SU-DHL-6 (cell line): ENCODE data around the gene KRTAP10-8.

Source experiments
- H2AFZ ChIP-seq: fragments of 200-600 bp; sonication (generic); 2 replicates; pipeline ENCODE4 v1.6.1; 2014; ENCODE audit warnings: low read depth, mild to moderate bottlenecking, moderate library complexity, mixed read lengths, antibody characterized with exemption, low read length; ENCODE audit not compliant: severe bottlenecking
- H3F3A ChIP-seq: fragments of 200-600 bp; shearing (Covaris generic); 2 replicates; pipeline ENCODE4 v1.6.0; 2016; ENCODE audit warnings: antibody characterized with exemption, mild to moderate bottlenecking; ENCODE audit not compliant: insufficient read depth
- H3K27ac ChIP-seq: fragments of 200-600 bp; sonication (generic); 2 replicates; pipeline ENCODE4 v1.5.1; 2016; ENCODE audit warnings: low read depth, mild to moderate bottlenecking, low read length, moderate library complexity, mixed read lengths
- H3K27me3 ChIP-seq: fragments of 200-600 bp; sonication (generic), shearing (Covaris generic); 2 replicates; pipeline ENCODE4 v1.6.0; 2014; ENCODE audit warnings: mild to moderate bottlenecking, low read length
- H3K36me3 ChIP-seq: fragments of 200-600 bp; sonication (generic); 2 replicates; pipeline ENCODE4 v1.6.1; 2014; ENCODE audit warnings: mild to moderate bottlenecking, low read length, mixed read lengths
- H3K4me2 ChIP-seq: fragments of 300-600, 200-600 bp; shearing (Covaris generic), sonication (generic); 2 replicates; pipeline ENCODE4 v1.6.0; 2014; ENCODE audit warnings: low read length, low read depth, mild to moderate bottlenecking; ENCODE audit not compliant: poor library complexity, severe bottlenecking
- H3K4me3 ChIP-seq: fragments of 200-600 bp; sonication (generic); 2 replicates; pipeline ENCODE4 v1.5.1; 2014; ENCODE audit warnings: antibody characterized with exemption, low read length, mild to moderate bottlenecking, mixed read lengths; ENCODE audit not compliant: insufficient read depth, poor library complexity, severe bottlenecking
- H3K79me2 ChIP-seq: fragments of 200-600 bp; sonication (generic); 2 replicates; pipeline ENCODE4 v1.6.1; 2014; ENCODE audit warnings: mild to moderate bottlenecking, low read length, moderate library complexity; ENCODE audit not compliant: insufficient read depth
- H3K9ac ChIP-seq: fragments of 200-600 bp; sonication (generic); 2 replicates; pipeline ENCODE4 v1.7.0; 2014; ENCODE audit warnings: mild to moderate bottlenecking, low read length
- H3K9me2 ChIP-seq: fragments of 200-600 bp; sonication (generic); replicated peaks from 2 replicates; pipeline ENCODE4 v1.6.1; 2014; ENCODE audit warnings: low read length; ENCODE audit not compliant: insufficient read depth
- H3K9me3 ChIP-seq: fragments of 200-600 bp; sonication (generic); 2 replicates; pipeline ENCODE4 v1.6.1; 2014; ENCODE audit warnings: low read length, mixed read lengths; ENCODE audit not compliant: insufficient read depth
- H4K20me1 ChIP-seq: fragments of 200-600 bp; sonication (generic); 2 replicates; pipeline ENCODE4 v1.6.1; 2014; ENCODE audit warnings: low read depth, mild to moderate bottlenecking, antibody characterized with exemption, low read length, moderate library complexity, mixed read lengths
- EZH2phosphoT487 ChIP-seq: fragments of 200-600 bp; sonication (generic), shearing (Covaris generic); conservative IDR thresholded peaks from 2 replicates; pipeline ENCODE4 v1.6.1; 2018; ENCODE audit warnings: mild to moderate bottlenecking, antibody characterized with exemption, low read length, moderate library complexity, mixed read lengths
- TF ChIP-seq, protein P1 (sequence below): fragments of 200-600 bp; sonication (generic); IDR thresholded peaks from one replicate; pipeline ENCODE4 v1.5.1; 2017; ENCODE audit warnings: antibody characterized with exemption, mild to moderate bottlenecking, low read length, moderate library complexity; ENCODE audit not compliant: insufficient read depth, poor library complexity, severe bottlenecking

The KRTAP10-8 gene

DNA sequence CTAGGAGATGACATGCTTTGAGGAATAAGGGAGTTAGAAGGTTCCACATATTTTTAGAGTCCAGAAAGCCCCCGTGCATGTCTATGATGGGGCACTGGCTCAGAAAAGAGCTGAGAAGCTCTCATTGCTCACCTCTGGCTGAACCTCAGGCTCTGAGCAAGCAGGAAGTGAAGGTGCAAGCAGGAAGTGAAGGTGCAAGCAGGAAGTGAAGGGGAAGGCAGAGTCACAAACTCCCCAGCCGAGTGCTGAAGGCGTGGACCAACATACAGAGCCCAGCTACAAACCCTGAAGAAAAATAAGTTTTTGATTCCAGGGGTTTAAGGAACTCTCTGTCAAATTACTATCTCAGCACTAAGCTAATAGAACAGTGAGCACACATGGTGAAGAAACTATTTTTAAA lies 7.0 kb downstream of the KRTAP10-8 start:
- Histone ChIP-seq H4K20me1 (no peaks in the 10 kb centered on the region), H3K4me2 (peak overlapping the region; percentile 13), H3K9me3 (peaks cover under 1% of the 10 kb centered on the region; the same call in 1 of the 2 replicates), H3K27ac (peak overlapping the region; percentile 10; the same call in 1 of the 2 replicates), H3K79me2 (no peaks in the 10 kb centered on the region), H3K27me3 (no peaks in the 10 kb centered on the region), H3K36me3 (no peaks in the 10 kb centered on the region), H3F3A (no peaks in the 10 kb centered on the region), H3K4me3 (no peak overlapping the region), H3K9me2 (no peaks in the 10 kb centered on the region), H2AFZ (peak overlapping the region; percentile 55), H3K9ac (no peak overlapping the region)
- TF ChIP-seq, protein P1, sequence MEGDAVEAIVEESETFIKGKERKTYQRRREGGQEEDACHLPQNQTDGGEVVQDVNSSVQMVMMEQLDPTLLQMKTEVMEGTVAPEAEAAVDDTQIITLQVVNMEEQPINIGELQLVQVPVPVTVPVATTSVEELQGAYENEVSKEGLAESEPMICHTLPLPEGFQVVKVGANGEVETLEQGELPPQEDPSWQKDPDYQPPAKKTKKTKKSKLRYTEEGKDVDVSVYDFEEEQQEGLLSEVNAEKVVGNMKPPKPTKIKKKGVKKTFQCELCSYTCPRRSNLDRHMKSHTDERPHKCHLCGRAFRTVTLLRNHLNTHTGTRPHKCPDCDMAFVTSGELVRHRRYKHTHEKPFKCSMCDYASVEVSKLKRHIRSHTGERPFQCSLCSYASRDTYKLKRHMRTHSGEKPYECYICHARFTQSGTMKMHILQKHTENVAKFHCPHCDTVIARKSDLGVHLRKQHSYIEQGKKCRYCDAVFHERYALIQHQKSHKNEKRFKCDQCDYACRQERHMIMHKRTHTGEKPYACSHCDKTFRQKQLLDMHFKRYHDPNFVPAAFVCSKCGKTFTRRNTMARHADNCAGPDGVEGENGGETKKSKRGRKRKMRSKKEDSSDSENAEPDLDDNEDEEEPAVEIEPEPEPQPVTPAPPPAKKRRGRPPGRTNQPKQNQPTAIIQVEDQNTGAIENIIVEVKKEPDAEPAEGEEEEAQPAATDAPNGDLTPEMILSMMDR = no peak
- no peak for TF ChIP-seq EZH2phosphoT487

DNA sequence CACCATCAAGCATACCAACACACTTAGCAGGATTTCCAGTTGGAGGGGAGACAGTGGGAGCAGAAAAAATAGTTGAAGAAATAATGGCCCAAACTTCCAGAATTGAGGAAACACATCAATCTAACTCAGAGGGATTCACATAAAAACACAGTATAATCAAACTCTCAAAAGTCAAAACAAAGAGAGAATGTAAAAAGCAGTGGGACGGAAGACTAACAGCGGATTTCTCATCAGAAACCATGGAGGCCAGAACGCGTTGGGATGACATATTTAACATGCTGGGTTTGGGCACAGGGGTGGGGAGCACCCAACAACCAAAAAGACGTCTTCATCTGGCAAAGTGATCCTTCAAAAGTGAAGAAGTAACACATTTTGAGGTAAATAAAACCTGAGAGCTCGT lies 8.0 kb downstream of the KRTAP10-8 start:
- Histone ChIP-seq H3K79me2 (no peaks in the 10 kb centered on the region), H4K20me1 (no peaks in the 10 kb centered on the region), H3K36me3 (no peaks in the 10 kb centered on the region), H3K4me2 (no peak overlapping the region), H3K9me2 (no peaks in the 10 kb centered on the region), H2AFZ (no peak overlapping the region), H3K4me3 (no peak overlapping the region), H3F3A (no peaks in the 10 kb centered on the region), H3K27ac (no peak overlapping the region), H3K27me3 (no peaks in the 10 kb centered on the region), H3K9ac (no peak overlapping the region), H3K9me3 (peaks cover 10% of the 10 kb centered on the region; the same call in 1 of the 2 replicates)
- TF ChIP-seq, protein P1 = no peak
- TF ChIP-seq EZH2phosphoT487 = no peak

DNA sequence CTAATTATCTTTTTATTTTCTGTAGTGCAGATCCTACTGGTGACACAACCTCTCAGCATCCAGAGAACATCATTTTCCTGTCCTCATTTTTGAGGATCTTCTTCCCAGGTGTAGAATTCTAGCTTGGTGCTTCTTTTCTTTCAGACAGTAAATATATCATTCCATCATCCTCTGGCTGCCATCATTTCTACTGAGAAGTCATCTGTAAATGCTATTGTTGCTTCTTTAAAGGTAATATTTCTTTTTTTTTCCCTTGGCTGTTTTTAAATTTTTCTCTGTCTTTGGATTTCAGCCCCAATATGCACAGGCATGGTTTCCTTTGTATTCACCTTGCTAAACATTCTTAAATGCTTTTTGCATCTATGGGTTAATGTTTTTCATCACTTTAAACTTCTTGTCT lies 11.7 kb downstream of the KRTAP10-8 start:
- Histone ChIP-seq H3K9ac (no peak overlapping the region), H3K4me3 (no peak overlapping the region), H4K20me1 (no peaks in the 10 kb centered on the region), H3K27ac (no peak overlapping the region), H3K4me2 (no peak overlapping the region), H3K27me3 (no peaks in the 10 kb centered on the region), H3K9me2 (no peaks in the 10 kb centered on the region), H3K9me3 (peaks cover 14% of the 10 kb centered on the region; the same call in 1 of the 2 replicates), H3F3A (no peaks in the 10 kb centered on the region), H3K36me3 (no peaks in the 10 kb centered on the region), H3K79me2 (no peaks in the 10 kb centered on the region), H2AFZ (no peak overlapping the region)
- TF ChIP-seq EZH2phosphoT487 = no peak
- TF ChIP-seq, protein P1 = no peak
